ENCODE data around the gene CLASP2. TPM values are rescaled to one million over a fixed set of nuclear protein-coding genes. Genes with fewer than 3 reads are reported as not detected.
A peak's percentile ranks its signal among the peaks of the same experiment; 100 is the strongest.

The CLASP2 gene
- total RNA-seq, 2 donors from 2014 or later = 65.0 to 74.8 TPM

- Mint-ChIP-seq H3K4me1 (no peaks in the 10 kb centered on the region), H3K9me3 (peaks cover 38% of the 10 kb centered on the region), H3K27me3 (ENCODE audit: insufficient read depth) (no peaks in the 10 kb centered on the region), H3K36me3 (ENCODE audit: low read depth) (peaks cover 85% of the 10 kb centered on the region), H3K4me3 (no peak overlapping the region), H3K27ac (no peak overlapping the region)
- H3K27ac ChIP-seq (ENCODE audit: low read depth, low read length) = no peak overlapping the region
- no peak for TF ChIP-seq CTCF (conservative IDR thresholded peaks at IDR 0.05)
- peaks cover 49% of the 10 kb centered on the region for H3K9me3 ChIP-seq (ENCODE audit: control insufficient read depth, low read length)
- no peak overlapping the region for H3K9ac ChIP-seq (ENCODE audit: extremely low read depth, low read length, poor library complexity, severe bottlenecking)
- peaks cover 86% of the 10 kb centered on the region for H3K36me3 ChIP-seq (ENCODE audit: control insufficient read depth, insufficient read depth, low read length)
- no peaks in the 10 kb centered on the region for H3K4me1 ChIP-seq (ENCODE audit: control insufficient read depth, insufficient read depth, low read length)
- peak overlapping the region; percentile 16 for H3K4me3 ChIP-seq (ENCODE audit: low read length)
- H3K27me3 ChIP-seq (ENCODE audit: control insufficient read depth, insufficient read depth, low read length, poor library complexity, severe bottlenecking) = no peaks in the 10 kb centered on the region
- no peak for DNase-seq
Measured at GRCh38 chr3:33505027-33505426, 213.0 kb downstream of the CLASP2 start.

- Histone ChIP-seq H3K9me3 (ENCODE audit: control insufficient read depth, low read length) (peaks cover 14% of the 10 kb centered on the region), H3K4me1 (ENCODE audit: control insufficient read depth, insufficient read depth, low read length) (no peaks in the 10 kb centered on the region), H3K27ac (ENCODE audit: low read depth, low read length) (no peak overlapping the region), H3K9ac (ENCODE audit: extremely low read depth, low read length, poor library complexity, severe bottlenecking) (no peak overlapping the region), H3K4me3 (ENCODE audit: low read length) (no peak overlapping the region), H3K36me3 (ENCODE audit: control insufficient read depth, insufficient read depth, low read length) (peaks cover 20% of the 10 kb centered on the region), H3K27me3 (ENCODE audit: control insufficient read depth, insufficient read depth, low read length, poor library complexity, severe bottlenecking) (no peaks in the 10 kb centered on the region)
- Mint-ChIP-seq H3K9me3 (no peaks in the 10 kb centered on the region), H3K27me3 (ENCODE audit: insufficient read depth) (no peaks in the 10 kb centered on the region), H3K4me1 (no peaks in the 10 kb centered on the region), H3K27ac (no peak overlapping the region), H3K36me3 (ENCODE audit: low read depth) (peaks cover 39% of the 10 kb centered on the region), H3K4me3 (no peak overlapping the region)
- 100% methylated on average over 1 of the region's 2 CpGs; no CpG with 5 or more reads in 1 of the 2 experiments for WGBS, 2 experiments (ENCODE audit: insufficient coverage in 1 of 2, insufficient read length in 1 of 2)
- no peak for DNase-seq
- TF ChIP-seq CTCF (conservative IDR thresholded peaks at IDR 0.05) = no peak
Measured at GRCh38 chr3:33496449-33496848, 221.6 kb downstream of the CLASP2 start.

- 96 to 100% methylated on average over 2 to 4 of the region's 4 CpGs for WGBS, 2 experiments (ENCODE audit: insufficient coverage in 1 of 2, insufficient read length in 1 of 2)
Measured at GRCh38 chr3:33491721-33492120, 226.3 kb downstream of the CLASP2 start.

More at GRCh38 chr3:33491721-33492120, 226.3 kb downstream of the CLASP2 start:
- no peaks in the 10 kb centered on the region for H3K4me1 ChIP-seq (ENCODE audit: control insufficient read depth, insufficient read depth, low read length)
- no peak overlapping the region for H3K9ac ChIP-seq (ENCODE audit: extremely low read depth, low read length, poor library complexity, severe bottlenecking)
- H3K36me3 ChIP-seq (ENCODE audit: control insufficient read depth, insufficient read depth, low read length) = no peaks in the 10 kb centered on the region
- Mint-ChIP-seq H3K4me3 (no peak overlapping the region), H3K9me3 (peaks cover 4% of the 10 kb centered on the region), H3K27ac (no peak overlapping the region), H3K4me1 (no peaks in the 10 kb centered on the region), H3K27me3 (ENCODE audit: insufficient read depth) (no peaks in the 10 kb centered on the region), H3K36me3 (ENCODE audit: low read depth) (peaks cover 3% of the 10 kb centered on the region)
- H3K27ac ChIP-seq (ENCODE audit: low read depth, low read length) = no peak overlapping the region
- no peak for DNase-seq
- no peaks in the 10 kb centered on the region for H3K9me3 ChIP-seq (ENCODE audit: control insufficient read depth, low read length)
- no peak for TF ChIP-seq CTCF (conservative IDR thresholded peaks at IDR 0.05)
- H3K4me3 ChIP-seq (ENCODE audit: low read length) = no peak overlapping the region
- H3K27me3 ChIP-seq (ENCODE audit: control insufficient read depth, insufficient read depth, low read length, poor library complexity, severe bottlenecking) = no peaks in the 10 kb centered on the region

Data from endodermal cell (in vitro differentiated cells).